Spleen (tissue), 11 donors: Measurements from ENCODE around the gene CENPL. TPM values are rescaled to one million over a fixed set of nuclear protein-coding genes. Genes with fewer than 3 reads are reported as not detected.

Experiments
- DNase-seq: peaks from one replicate; pipeline ENCODE4 v3.0.0-alpha.2; 2020
- H3K27ac ChIP-seq, 8 donors: fragments of 200-600 bp; sonication (generic) in 7 of 8; 1 replicate in 4 of 8; 2 replicates in 4 of 8; pipeline versions ENCODE4 v1.5.0 to v1.8.0; 2016 to 2021; ENCODE audit warnings: inconsistent platforms in 4 of 8, mild to moderate bottlenecking in 4 of 8, moderate library complexity in 1 of 8
- H3K27me3 ChIP-seq, 7 donors: fragments of 200-600 bp; sonication (generic) in 6 of 7; replicated peaks in 1 of 7; 1 replicate in 4 of 7; 2 replicates in 3 of 7; pipeline versions ENCODE4 v1.5.0 to v1.8.0; 2016 to 2021; ENCODE audit warnings: inconsistent platforms in 3 of 7, mild to moderate bottlenecking in 1 of 7
- H3K36me3 ChIP-seq, 6 donors: fragments of 200-600 bp; sonication (generic) in 5 of 6; 1 replicate in 4 of 6; 2 replicates in 2 of 6; pipeline versions ENCODE4 v1.5.0 to v1.8.0; 2016 to 2021; ENCODE audit warnings: inconsistent platforms in 2 of 6
- H3K4me1 ChIP-seq, 6 donors: fragments of 200-600 bp; sonication (generic) in 5 of 6; 1 replicate in 3 of 6; 2 replicates in 3 of 6; pipeline versions ENCODE4 v1.5.0 to v1.8.0; 2016 to 2021; ENCODE audit warnings: inconsistent platforms in 3 of 6
- H3K4me3 ChIP-seq, 8 donors: fragments of 200-600 bp; sonication (generic) in 7 of 8; 1 replicate in 4 of 8; 2 replicates in 4 of 8; pipeline versions ENCODE4 v1.5.0 to v1.8.0; 2016 to 2021; ENCODE audit warnings: inconsistent platforms in 4 of 8, mild to moderate bottlenecking in 4 of 8, moderate library complexity in 2 of 8
- H3K9me3 ChIP-seq, 8 donors: fragments of 200-600 bp; sonication (generic) in 7 of 8; 1 replicate in 4 of 8; 2 replicates in 4 of 8; pipeline versions ENCODE4 v1.5.0 to v1.8.0; 2016 to 2021; ENCODE audit warnings: inconsistent platforms in 4 of 8
- POLR2A ChIP-seq, 3 donors: fragments of 450-650 bp; IDR thresholded peaks; one replicate each; pipeline ENCODE4 v1.5.1; 2017; ENCODE audit warnings: antibody characterized with exemption in 3 of 3, mild to moderate bottlenecking in 1 of 3
- POLR2AphosphoS5 ChIP-seq, 3 donors: sonication (generic); formaldehyde crosslinking; IDR thresholded peaks; one replicate each; pipeline ENCODE4 v1.5.1; 2017; ENCODE audit warnings: antibody characterized with exemption in 3 of 3
- WGBS, 5 donors: extraction: QIAGEN DNeasy Blood & Tissue Kit in 3 of 5; methylation state at CpG; one replicate each; pipeline versions ENCODE4 v1.1.5 to v1.1.7; 2013 to 2018; 5-methylcytosine and 5-hydroxymethylcytosine counted together
- intact Hi-C: fragments of 100-400 bp; cut with DNase I; formaldehyde crosslinking; loops from one replicate; pipeline ENCODE4 v1.15.0; 2023; ENCODE audit warnings: low total_unique reads
- polyA plus RNA-seq, 3 donors: library from polyadenylated mRNA; stranded (reverse); fragments of 200-250 nt; gene quantifications; one replicate each; pipeline ENCODE4 v1.2.1, GENCODE V29; 2013
- total RNA-seq, 7 donors: library from RNA; depleted of rRNA in 3 of 7; stranded (reverse); fragments of >200 nt in 3 of 7; fragmentation: NEBNext Ultra II Directional in 4 of 7; extraction: Animal tissue kit (Norgen Biotek cat#: 25700) in 4 of 7; gene quantifications; one replicate each; pipeline versions ENCODE4 v1.1.0 to v1.2.1, GENCODE V29; 2016 to 2021
- TF ChIP-seq, protein P1 (sequence below), 11 experiments: fragments of 200-600 bp in 7 of 11; fragments of 450-650 bp in 4 of 11; sonication (generic) in 4 of 11; IDR thresholded peaks in 8 of 11; conservative IDR thresholded peaks in 3 of 11; 1 replicate in 7 of 11; 2 replicates in 4 of 11; pipeline versions ENCODE4 v1.4.0 to v1.8.0; 2016 to 2021; ENCODE audit warnings: antibody characterized with exemption in 11 of 11, inconsistent platforms in 4 of 11, mild to moderate bottlenecking in 1 of 11
- donor health status: healthy with polysubstance abuse.
- donor health status: DM: no; HTN: no; CAD: no; lungs with moderate emphysema.
- donor health status: DM: no; HTN: no; CAD: no.
- donor health status: Bipolar disorder and iron deficiency.
- donor health status: healthy.
- donor health status: DM: no; HTN: no; CAD: no.
- donor health status: DM: yes; HTN: yes; CAD: no.

Gene CENPL
- total and polyA plus RNA-seq, 10 donors: 2.4 to 22.2 (median 6.3) TPM

DNA sequence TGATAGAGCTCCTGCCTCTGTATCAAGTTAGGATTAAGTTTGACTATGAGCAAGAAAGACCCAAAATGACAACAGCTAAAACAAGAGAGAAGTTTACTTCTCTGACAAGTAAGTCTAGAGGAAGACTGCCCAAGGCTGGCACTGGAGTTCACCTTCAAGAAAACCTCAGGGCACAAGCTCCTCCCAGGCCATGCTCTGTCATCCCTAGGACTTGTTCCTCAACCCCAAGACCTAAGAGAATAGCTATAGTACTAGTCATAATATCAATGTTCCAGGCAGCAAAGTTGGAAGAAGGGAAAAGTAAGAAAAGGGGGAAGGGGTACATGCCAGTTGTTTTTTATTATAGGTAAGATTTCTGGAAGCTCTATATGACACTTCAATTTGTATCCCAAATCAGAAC, 26.6 kb downstream of the CENPL start:
- no peaks in the 10 kb centered on the region for H3K4me1 ChIP-seq
- intact Hi-C loops: no loop called here
- peaks cover 0 to 69% (median 13%) of the 10 kb centered on the region in 6 donors for H3K36me3 ChIP-seq
- H3K4me3 ChIP-seq: no peak overlapping the region
- DNase-seq: no peak
- no peak overlapping the region for H3K27ac ChIP-seq
- no peak for TF ChIP-seq POLR2A (IDR thresholded peaks at IDR 0.05)
- peaks cover 0 to 14% (median 9%) of the 10 kb centered on the region in 8 donors for H3K9me3 ChIP-seq
- H3K27me3 ChIP-seq: no peaks in the 10 kb centered on the region

DNA sequence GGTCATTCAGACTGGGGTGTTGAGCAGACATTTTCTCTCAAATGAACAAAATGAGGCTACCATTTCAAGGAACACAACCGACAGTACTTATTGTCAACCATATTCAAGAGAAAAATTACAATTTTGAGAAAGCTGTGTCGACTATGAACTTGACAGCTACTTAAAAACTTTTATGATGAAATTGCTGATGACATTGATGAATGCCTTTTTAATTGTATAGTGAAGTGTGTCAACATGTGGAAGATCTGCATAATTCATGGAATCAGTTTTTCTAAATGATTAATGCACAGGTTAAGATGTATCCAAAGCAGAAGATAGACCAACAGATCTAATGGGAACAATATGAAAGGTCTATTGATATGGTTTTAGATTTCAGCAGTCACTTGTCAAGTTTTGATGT, 34.8 kb downstream of the CENPL start:
- WGBS, 5 donors: 91 to 96% (median 93%) methylated on average over 2 of the region's 2 CpGs
- intact Hi-C loops: no loop called here
- H3K9me3 ChIP-seq: no peaks in the 10 kb centered on the region

DNA sequence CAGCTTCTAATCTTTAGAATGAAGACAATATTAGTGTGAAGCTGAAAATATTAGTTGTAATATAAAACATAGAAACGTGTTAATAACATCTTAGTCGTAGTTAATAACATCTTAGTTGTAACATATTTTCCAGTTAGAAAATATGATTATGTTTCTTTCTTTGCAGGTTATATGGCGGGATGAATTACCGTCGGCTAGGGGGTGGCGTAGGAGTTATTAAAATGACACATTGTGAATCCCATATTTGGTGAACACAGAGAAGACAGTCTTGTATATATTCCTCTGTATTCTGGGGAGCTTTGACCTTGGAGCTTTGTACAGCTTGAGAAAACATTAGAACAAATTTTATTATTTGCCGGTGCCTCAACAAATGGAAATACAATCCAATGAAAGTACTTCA, 39.7 kb downstream of the CENPL start:
- TF ChIP-seq POLR2A (IDR thresholded peaks at IDR 0.05) (no peak), POLR2AphosphoS5 (IDR thresholded peaks at IDR 0.05) (no peak)
- TF ChIP-seq, protein P1, sequence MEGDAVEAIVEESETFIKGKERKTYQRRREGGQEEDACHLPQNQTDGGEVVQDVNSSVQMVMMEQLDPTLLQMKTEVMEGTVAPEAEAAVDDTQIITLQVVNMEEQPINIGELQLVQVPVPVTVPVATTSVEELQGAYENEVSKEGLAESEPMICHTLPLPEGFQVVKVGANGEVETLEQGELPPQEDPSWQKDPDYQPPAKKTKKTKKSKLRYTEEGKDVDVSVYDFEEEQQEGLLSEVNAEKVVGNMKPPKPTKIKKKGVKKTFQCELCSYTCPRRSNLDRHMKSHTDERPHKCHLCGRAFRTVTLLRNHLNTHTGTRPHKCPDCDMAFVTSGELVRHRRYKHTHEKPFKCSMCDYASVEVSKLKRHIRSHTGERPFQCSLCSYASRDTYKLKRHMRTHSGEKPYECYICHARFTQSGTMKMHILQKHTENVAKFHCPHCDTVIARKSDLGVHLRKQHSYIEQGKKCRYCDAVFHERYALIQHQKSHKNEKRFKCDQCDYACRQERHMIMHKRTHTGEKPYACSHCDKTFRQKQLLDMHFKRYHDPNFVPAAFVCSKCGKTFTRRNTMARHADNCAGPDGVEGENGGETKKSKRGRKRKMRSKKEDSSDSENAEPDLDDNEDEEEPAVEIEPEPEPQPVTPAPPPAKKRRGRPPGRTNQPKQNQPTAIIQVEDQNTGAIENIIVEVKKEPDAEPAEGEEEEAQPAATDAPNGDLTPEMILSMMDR (IDR thresholded peaks at IDR 0.05 in 8 of 11, conservative IDR thresholded peaks at IDR 0.05 in 3 of 11): no peak
- intact Hi-C loops: no loop called here
- Histone ChIP-seq H3K27ac (no peak overlapping the region), H3K4me3 (no peak overlapping the region), H3K36me3 (peaks cover 0 to 100% (median 62%) of the 10 kb centered on the region in 6 donors), H3K9me3 (no peaks in the 10 kb centered on the region), H3K4me1 (no peaks in the 10 kb centered on the region), H3K27me3 (no peaks in the 10 kb centered on the region)
- no peak for DNase-seq
- 94 to 99% (median 96%) methylated on average over 7 of the region's 7 CpGs for WGBS, 5 donors

More for the DNA sequence above, 34.8 kb downstream of the CENPL start:
- Histone ChIP-seq H3K36me3 (peaks cover 0 to 61% (median 18%) of the 10 kb centered on the region in 6 donors), H3K27ac (no peak overlapping the region), H3K4me3 (no peak overlapping the region), H3K4me1 (no peaks in the 10 kb centered on the region), H3K27me3 (no peaks in the 10 kb centered on the region)
- no peak for DNase-seq
- no peak for TF ChIP-seq POLR2A (IDR thresholded peaks at IDR 0.05)
- TF ChIP-seq, protein P1 (IDR thresholded peaks at IDR 0.05 in 8 of 11, conservative IDR thresholded peaks at IDR 0.05 in 3 of 11): no peak
- TF ChIP-seq POLR2AphosphoS5 (IDR thresholded peaks at IDR 0.05): no peak

DNA sequence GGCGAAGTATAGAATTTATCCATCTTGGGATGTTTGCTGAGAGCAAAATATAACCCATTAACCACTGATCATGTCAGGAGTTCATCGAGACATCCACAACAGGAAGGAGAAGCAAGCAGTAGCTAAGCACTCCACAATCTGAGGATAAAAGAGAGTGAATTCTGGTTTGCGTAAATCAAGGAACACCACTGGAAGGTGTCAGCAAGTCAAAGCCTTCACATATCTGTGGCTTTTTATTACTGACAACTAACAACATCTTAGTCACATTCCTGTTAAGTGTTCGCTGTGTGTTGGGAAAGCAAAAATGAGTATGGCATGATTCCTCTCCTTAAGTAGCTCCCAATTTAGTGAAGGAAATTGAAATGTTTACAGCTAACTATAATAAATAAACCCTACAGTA, 44.7 kb downstream of the CENPL start:
- Histone ChIP-seq H3K4me3 (no peak overlapping the region), H3K36me3 (peaks cover 0 to 100% (median 74%) of the 10 kb centered on the region in 6 donors), H3K27ac (no peak overlapping the region), H3K27me3 (no peaks in the 10 kb centered on the region), H3K4me1 (no peaks in the 10 kb centered on the region), H3K9me3 (no peaks in the 10 kb centered on the region)
- 95 to 99% (median 98%) methylated on average over 4 of the region's 4 CpGs for WGBS, 5 donors
- intact Hi-C loops: no loop called here
- TF ChIP-seq POLR2A (IDR thresholded peaks at IDR 0.05) (no peak), POLR2AphosphoS5 (IDR thresholded peaks at IDR 0.05) (no peak)
- TF ChIP-seq, protein P1 (IDR thresholded peaks at IDR 0.05 in 8 of 11, conservative IDR thresholded peaks at IDR 0.05 in 3 of 11): no peak
- DNase-seq: no peak
